Cardiac muscle cell (in vitro differentiated cells and primary cell): Measurements from ENCODE around the gene PSMA1. TPM values are rescaled to one million over a fixed set of nuclear protein-coding genes. Genes with fewer than 3 reads are reported as not detected.
A peak's percentile ranks its signal among the peaks of the same experiment; 100 is the strongest.

Source experiments
- DNase-seq, 2 donors: peaks; one replicate each; pipeline versions ENCODE4 v3.0.0 to v3.0.0-alpha.2; 2010 to 2017; ENCODE audit warnings: low read depth in 1 of 2, low spot score in 1 of 2
- H3K27ac ChIP-seq: fragments of 200-600 bp; sonication (generic); 2 replicates; pipeline ENCODE4 v1.5.1; 2016
- H3K27me3 ChIP-seq: fragments of 200-600 bp; sonication (generic); 2 replicates; pipeline ENCODE4 v1.6.0; 2016; ENCODE audit warnings: control low read depth
- H3K36me3 ChIP-seq: fragments of 200-600 bp; sonication (generic); 2 replicates; pipeline ENCODE4 v1.5.1; 2016; ENCODE audit warnings: control low read depth
- H3K4me1 ChIP-seq: fragments of 200-600 bp; sonication (generic); 2 replicates; pipeline ENCODE4 v1.8.1; 2017; ENCODE audit warnings: low read depth, mild to moderate bottlenecking, mixed run types
- H3K4me3 ChIP-seq: fragments of 200-600 bp; sonication (generic); 2 replicates; pipeline ENCODE4 v1.5.1; 2016; ENCODE audit warnings: mild to moderate bottlenecking
- H3K9me3 ChIP-seq: fragments of 200-600 bp; sonication (generic); 2 replicates; pipeline ENCODE4 v1.5.1; 2017; ENCODE audit warnings: low read depth, mild to moderate bottlenecking, control low read depth
- polyA plus RNA-seq: library from polyadenylated mRNA; unstranded; fragments of >200 nt; fragmentation: Nextera tagmentation; extraction: Ambion mirVana; gene quantifications from 2 replicates; pipeline ENCODE4 v1.2.1, GENCODE V29; 2016
- total RNA-seq: library from RNA; depleted of rRNA; stranded (reverse); fragments of >200 nt; gene quantifications from 2 replicates; pipeline ENCODE4 v1.2.3, GENCODE V29; 2016
- TF ChIP-seq, protein P1 (sequence below): IDR thresholded peaks from 2 replicates; pipeline ENCODE4 v1.5.1; 2012; ENCODE audit warnings: low read depth, mild to moderate bottlenecking, low read length

Gene PSMA1
- total and polyA plus RNA-seq, 2 experiments from 2014 or later, result 88.9 to 403 TPM

GRCh38 chr11:14458377-14458776, 61.8 kb downstream of the PSMA1 start:
- Histone ChIP-seq H3K27me3 (no peaks in the 10 kb centered on the region), H3K27ac (no peak overlapping the region), H3K36me3 (peaks cover 60% of the 10 kb centered on the region), H3K4me1 (no peaks in the 10 kb centered on the region), H3K4me3 (no peak overlapping the region), H3K9me3 (no peaks in the 10 kb centered on the region)
- no peak for DNase-seq
- TF ChIP-seq, protein P1, sequence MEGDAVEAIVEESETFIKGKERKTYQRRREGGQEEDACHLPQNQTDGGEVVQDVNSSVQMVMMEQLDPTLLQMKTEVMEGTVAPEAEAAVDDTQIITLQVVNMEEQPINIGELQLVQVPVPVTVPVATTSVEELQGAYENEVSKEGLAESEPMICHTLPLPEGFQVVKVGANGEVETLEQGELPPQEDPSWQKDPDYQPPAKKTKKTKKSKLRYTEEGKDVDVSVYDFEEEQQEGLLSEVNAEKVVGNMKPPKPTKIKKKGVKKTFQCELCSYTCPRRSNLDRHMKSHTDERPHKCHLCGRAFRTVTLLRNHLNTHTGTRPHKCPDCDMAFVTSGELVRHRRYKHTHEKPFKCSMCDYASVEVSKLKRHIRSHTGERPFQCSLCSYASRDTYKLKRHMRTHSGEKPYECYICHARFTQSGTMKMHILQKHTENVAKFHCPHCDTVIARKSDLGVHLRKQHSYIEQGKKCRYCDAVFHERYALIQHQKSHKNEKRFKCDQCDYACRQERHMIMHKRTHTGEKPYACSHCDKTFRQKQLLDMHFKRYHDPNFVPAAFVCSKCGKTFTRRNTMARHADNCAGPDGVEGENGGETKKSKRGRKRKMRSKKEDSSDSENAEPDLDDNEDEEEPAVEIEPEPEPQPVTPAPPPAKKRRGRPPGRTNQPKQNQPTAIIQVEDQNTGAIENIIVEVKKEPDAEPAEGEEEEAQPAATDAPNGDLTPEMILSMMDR, result no peak

DNA sequence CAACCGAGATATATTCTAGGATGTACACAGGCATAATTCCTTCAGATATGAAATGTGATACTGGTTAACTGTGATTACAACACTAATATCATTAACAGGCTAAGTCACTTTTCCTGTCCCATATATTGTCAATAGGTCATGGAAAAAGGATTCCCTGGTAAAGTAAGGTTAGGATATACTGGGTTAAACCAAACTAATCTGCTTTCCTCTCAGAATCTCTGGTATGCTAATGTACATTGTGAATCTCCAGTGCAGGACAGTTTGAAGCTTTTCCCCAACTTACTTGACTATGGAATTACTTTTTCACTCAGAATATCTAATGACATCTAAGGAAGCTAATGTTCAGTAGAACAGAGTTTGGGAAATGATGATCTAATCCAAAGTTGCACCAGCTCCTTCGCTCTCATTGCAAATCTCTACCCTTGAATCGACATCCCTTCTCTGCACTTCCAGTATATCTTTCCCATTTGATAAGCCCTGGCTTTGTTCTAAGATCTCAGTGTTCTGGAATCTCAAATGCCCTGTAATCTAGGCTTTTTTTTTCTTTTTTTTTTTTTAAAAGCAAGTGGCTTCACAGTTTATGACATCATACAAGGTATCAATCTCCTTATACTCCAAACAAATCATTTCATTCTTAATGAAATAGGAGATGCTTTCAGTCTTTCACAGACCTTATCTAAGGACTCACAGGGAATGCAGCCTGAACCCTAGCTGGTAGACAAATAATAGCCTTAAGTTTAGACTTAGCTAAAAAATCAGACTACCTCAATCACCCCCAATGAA, 64.3 kb downstream of the PSMA1 start:
- H3K4me1 ChIP-seq, result no peaks in the 10 kb centered on the region
- no peak overlapping the region for H3K4me3 ChIP-seq
- peak overlapping the region; percentile 68 for H3K27ac ChIP-seq
- H3K36me3 ChIP-seq, result peaks cover 37% of the 10 kb centered on the region
- H3K27me3 ChIP-seq, result no peaks in the 10 kb centered on the region
- H3K9me3 ChIP-seq, result no peaks in the 10 kb centered on the region
- DNase-seq, result no peak
- TF ChIP-seq, protein P1, result no peak

Other genes starting within 250 kb of the PSMA1 start
- 67.8 and 74.4 TPM in 2 replicates for gene RRAS2, start 161.2 kb downstream of the PSMA1 start, total RNA-seq
- 72.3 and 75.9 TPM in 2 replicates for gene RRAS2, start 161.2 kb downstream of the PSMA1 start, polyA plus RNA-seq
- gene COPB1, start 20.6 kb downstream of the PSMA1 start, total RNA-seq, result 81.7 and 88.7 TPM in 2 replicates
- gene COPB1, start 20.6 kb downstream of the PSMA1 start, polyA plus RNA-seq, result 79.2 and 104 TPM in 2 replicates
- 9.0 and 16.9 TPM in 2 replicates for gene PDE3B, start 123.4 kb upstream of the PSMA1 start, total RNA-seq
- 6.4 and 8.3 TPM in 2 replicates for gene PDE3B, start 123.4 kb upstream of the PSMA1 start, polyA plus RNA-seq